H9 (cell line): ENCODE results near the gene FPGS. TPM values are rescaled to one million over a fixed set of nuclear protein-coding genes. Genes with fewer than 3 reads are reported as not detected.

Experiments used
- DNase-seq: peaks from one replicate; pipeline ENCODE4 v3.0.0-alpha.2; 2017
- H2AFZ ChIP-seq: one replicate; pipeline ENCODE4 v1.6.1; 2013; ENCODE audit warnings: mild to moderate bottlenecking, low read length, control low read depth, moderate library complexity
- H2AK5ac ChIP-seq: 2 replicates; pipeline ENCODE4 v1.6.1; 2013; ENCODE audit warnings: low read length, control low read depth, mixed read lengths; ENCODE audit not compliant: insufficient read length
- H2BK120ac ChIP-seq: one replicate; pipeline ENCODE4 v1.6.1; 2013; ENCODE audit warnings: low read depth, mild to moderate bottlenecking, low read length, control low read depth, inconsistent platforms; ENCODE audit not compliant: poor library complexity, severe bottlenecking
- H2BK12ac ChIP-seq: 2 replicates; pipeline ENCODE4 v1.6.1; 2013; ENCODE audit warnings: low read length, control low read depth, mixed read lengths, low read depth; ENCODE audit not compliant: insufficient read length
- H2BK15ac ChIP-seq: 2 replicates; pipeline ENCODE4 v1.6.1; 2013; ENCODE audit warnings: low read depth, low read length, control low read depth
- H2BK20ac ChIP-seq: one replicate; pipeline ENCODE4 v1.6.1; 2013; ENCODE audit warnings: low read depth, mild to moderate bottlenecking, low read length, control low read depth, inconsistent platforms; ENCODE audit not compliant: poor library complexity, severe bottlenecking
- H2BK5ac ChIP-seq: 2 replicates; pipeline ENCODE4 v1.6.1; 2013; ENCODE audit warnings: low read length, control low read depth, mixed read lengths; ENCODE audit not compliant: insufficient read length
- H3K14ac ChIP-seq: 2 replicates; pipeline ENCODE4 v1.6.1; 2013; ENCODE audit warnings: low read length, control low read depth; ENCODE audit not compliant: insufficient read depth
- H3K18ac ChIP-seq: 2 replicates; pipeline ENCODE4 v1.6.1; 2013; ENCODE audit warnings: low read depth, mild to moderate bottlenecking, mixed read lengths, low read length, control low read depth; ENCODE audit not compliant: insufficient read length
- H3K23ac ChIP-seq: 2 replicates; pipeline ENCODE4 v1.6.1; 2013; ENCODE audit warnings: low read length, control low read depth, mixed read lengths, low read depth; ENCODE audit not compliant: insufficient read length
- H3K23me2 ChIP-seq: 2 replicates; pipeline ENCODE4 v1.6.1; 2013; ENCODE audit warnings: low read depth, mild to moderate bottlenecking, mixed read lengths, low read length, control low read depth; ENCODE audit not compliant: insufficient read length, poor library complexity, severe bottlenecking
- H3K27ac ChIP-seq: 2 replicates; pipeline ENCODE4 v1.5.1; 2013; ENCODE audit warnings: low read length, control low read depth, mixed read lengths, low read depth; ENCODE audit not compliant: insufficient read length
- H3K27me3 ChIP-seq: 2 replicates; pipeline ENCODE4 v1.6.1; 2013; ENCODE audit warnings: low read length, control low read depth, inconsistent platforms; ENCODE audit not compliant: insufficient read depth
- H3K4ac ChIP-seq: 2 replicates; pipeline ENCODE4 v1.6.1; 2013; ENCODE audit warnings: low read depth, mild to moderate bottlenecking, control low read depth, inconsistent platforms, low read length, moderate library complexity
- H3K4me1 ChIP-seq: 2 replicates; pipeline ENCODE4 v1.6.1; 2013; ENCODE audit warnings: low read length, control low read depth, inconsistent platforms; ENCODE audit not compliant: insufficient read depth
- H3K4me2 ChIP-seq: 2 replicates; pipeline ENCODE4 v1.6.1; 2013; ENCODE audit warnings: low read length, control low read depth, mixed read lengths; ENCODE audit not compliant: insufficient read length, insufficient read depth
- H3K56ac ChIP-seq: 2 replicates; pipeline ENCODE4 v1.6.1; 2013; ENCODE audit warnings: low read depth, mild to moderate bottlenecking, mixed read lengths, low read length, control low read depth; ENCODE audit not compliant: insufficient read length
- H3K79me1 ChIP-seq: 2 replicates; pipeline ENCODE4 v1.6.1; 2013; ENCODE audit warnings: low read depth, mild to moderate bottlenecking, moderate library complexity, low read length, control low read depth, inconsistent platforms; ENCODE audit not compliant: insufficient read depth, poor library complexity, severe bottlenecking
- H3K79me2 ChIP-seq: 2 replicates; pipeline ENCODE4 v1.6.1; 2013; ENCODE audit warnings: low read length, control low read depth, inconsistent platforms; ENCODE audit not compliant: insufficient read depth
- H3K9ac ChIP-seq: 2 replicates; pipeline ENCODE4 v1.6.1; 2013; ENCODE audit warnings: low read length, control low read depth, mixed read lengths; ENCODE audit not compliant: insufficient read length; ENCODE audit errors: extremely low read depth
- H3K9me3 ChIP-seq: one replicate; pipeline ENCODE4 v1.6.1; 2013; ENCODE audit warnings: low read depth, low read length, inconsistent platforms; ENCODE audit not compliant: control insufficient read depth
- H3T11ph ChIP-seq: one replicate; pipeline ENCODE4 v1.6.1; 2013; ENCODE audit warnings: mild to moderate bottlenecking, low read length, control low read depth, inconsistent platforms
- H4K20me1 ChIP-seq: one replicate; pipeline ENCODE4 v1.6.1; 2013; ENCODE audit not compliant: control insufficient read depth, insufficient read length, insufficient read depth
- H4K5ac ChIP-seq: 2 replicates; pipeline ENCODE4 v1.6.1; 2013; ENCODE audit warnings: low read depth, mild to moderate bottlenecking, mixed read lengths, low read length, control low read depth; ENCODE audit not compliant: insufficient read length
- H4K8ac ChIP-seq: replicated peaks from 2 replicates; pipeline ENCODE4 v1.6.1; 2013; ENCODE audit warnings: low read length, control low read depth, mixed read lengths, low read depth; ENCODE audit not compliant: insufficient read length
- H4K91ac ChIP-seq: 2 replicates; pipeline ENCODE4 v1.6.1; 2013; ENCODE audit warnings: low read depth, mild to moderate bottlenecking, moderate library complexity, mixed read lengths, low read length, control low read depth; ENCODE audit not compliant: insufficient read length
- H3K27ac Mint-ChIP-seq, 3 experiments: 2 replicates in 2 of 3; 3 replicates in 1 of 3; pipeline ENCODE4 v1.8.0; 2020 to 2021; ENCODE audit warnings: mixed read lengths in 3 of 3, mild to moderate bottlenecking in 1 of 3, moderate library complexity in 1 of 3
- H3K27me3 Mint-ChIP-seq: 2 replicates; pipeline ENCODE4 v1.8.0; 2021; ENCODE audit warnings: low read depth, mild to moderate bottlenecking, moderate library complexity, mixed read lengths
- H3K36me3 Mint-ChIP-seq, 3 experiments: 2 replicates in 2 of 3; 3 replicates in 1 of 3; pipeline ENCODE4 v1.8.0; 2020 to 2021; ENCODE audit warnings: low read depth in 3 of 3, mixed read lengths in 3 of 3; ENCODE audit not compliant: insufficient read depth in 1 of 3
- H3K4me1 Mint-ChIP-seq, 2 experiments: 2 replicates each; pipeline ENCODE4 v1.8.0; 2020; ENCODE audit warnings: mixed read lengths in 2 of 2
- H3K4me3 Mint-ChIP-seq, 2 experiments: 2 replicates in 1 of 2; 3 replicates in 1 of 2; pipeline ENCODE4 v1.8.0; 2020 to 2021; ENCODE audit warnings: mild to moderate bottlenecking in 2 of 2, mixed read lengths in 2 of 2, moderate library complexity in 1 of 2
- H3K9me3 Mint-ChIP-seq, 2 experiments: 2 replicates in 1 of 2; 3 replicates in 1 of 2; pipeline ENCODE4 v1.8.0; 2020; ENCODE audit warnings: mild to moderate bottlenecking in 2 of 2, mixed read lengths in 2 of 2, moderate library complexity in 1 of 2
- WGBS: extraction: QIAGEN DNeasy Blood & Tissue Kit; methylation state at CpG from one replicate; pipeline ENCODE4 v1.1.7; 2013; ENCODE audit warnings: missing lambda C conversion rate, low lambda C conversion rate, mixed read lengths; ENCODE audit not compliant: insufficient read length; ENCODE audit errors: extremely low coverage; 5-methylcytosine and 5-hydroxymethylcytosine counted together
- total RNA-seq: library from RNA; stranded (reverse); gene quantifications from 2 replicates; pipeline ENCODE4 v1.2.1, GENCODE V29; 2021
- TF ChIP-seq, protein P1 (sequence below): fragments of 200-600 bp; sonication (generic); conservative IDR thresholded peaks from 3 replicates; pipeline ENCODE4 v1.8.0; 2021; ENCODE audit warnings: antibody characterized with exemption, mild to moderate bottlenecking

FPGS gene
- total RNA-seq, 1 experiment from 2014 or later = 68.4 TPM

DNA sequence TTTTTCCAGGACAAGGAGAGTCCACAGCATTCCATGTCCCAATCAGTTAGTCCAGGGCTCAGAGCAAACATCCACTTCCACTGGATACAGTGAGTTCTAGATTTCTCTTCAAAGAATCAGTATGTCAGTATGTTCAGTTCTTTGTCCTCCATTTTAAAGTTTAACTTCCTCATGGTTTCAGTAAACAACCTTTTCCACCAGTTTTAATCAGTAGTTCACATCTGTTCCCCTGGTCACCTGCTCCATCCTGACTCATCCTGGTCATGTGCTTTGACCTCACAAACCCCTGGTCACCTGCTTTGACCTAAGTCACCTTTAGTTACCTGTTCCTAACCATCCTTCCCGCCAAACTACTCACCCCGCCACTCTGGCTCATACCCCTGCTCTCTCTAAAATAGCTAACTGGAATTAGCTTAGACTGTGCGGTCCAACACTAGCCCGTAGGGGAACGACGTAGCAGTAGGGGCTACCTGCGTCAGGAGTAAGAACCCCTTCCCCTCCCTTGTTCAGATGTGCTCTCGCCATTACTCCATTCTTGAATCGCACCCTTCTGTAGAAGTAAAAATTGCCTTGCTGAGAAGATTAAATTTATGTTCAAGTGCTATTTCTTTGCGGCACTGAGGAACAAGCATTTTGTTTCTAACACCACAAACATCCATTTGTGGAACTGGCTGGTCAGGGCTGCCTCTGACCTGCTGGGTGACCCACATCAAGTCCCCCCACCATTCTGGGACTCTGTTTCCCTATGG is 46.2 kb downstream of the FPGS start:
- Histone ChIP-seq H3K27ac (no peak overlapping the region), H2BK15ac (no peak overlapping the region), H2BK120ac (no peak overlapping the region), H4K91ac (no peak overlapping the region), H3K27me3 (no peaks in the 10 kb centered on the region), H2BK12ac (no peak overlapping the region), H3K23ac (no peak overlapping the region), H3K14ac (no peak overlapping the region), H3K18ac (no peak overlapping the region), H3K79me1 (no peaks in the 10 kb centered on the region), H3K4me2 (no peak overlapping the region), H4K8ac (no peak overlapping the region), H2AFZ (no peak overlapping the region), H3K9me3 (no peaks in the 10 kb centered on the region), H2BK5ac (no peak overlapping the region), H3K4me1 (no peaks in the 10 kb centered on the region), H3K9ac (no peak overlapping the region), H2BK20ac (no peak overlapping the region), H2AK5ac (no peak overlapping the region), H3K56ac (no peak overlapping the region), H3K23me2 (no peaks in the 10 kb centered on the region), H4K20me1 (no peaks in the 10 kb centered on the region), H3K4ac (no peak overlapping the region), H3T11ph (no peak overlapping the region), H4K5ac (no peak overlapping the region), H3K79me2 (no peaks in the 10 kb centered on the region)
- H3K9me3 Mint-ChIP-seq = peaks cover 5 to 12% of the 10 kb centered on the region in 2 experiments; a peak in 3 of 5 replicates
- H3K36me3 Mint-ChIP-seq = peaks cover 0 to 8% (median 4%) of the 10 kb centered on the region in 3 experiments; a peak in 3 of 7 replicates
- H3K4me3 Mint-ChIP-seq = no peak overlapping the region
- H3K4me1 Mint-ChIP-seq = peaks cover 4 to 8% of the 10 kb centered on the region in 2 experiments; a peak in 3 of 4 replicates
- TF ChIP-seq, protein P1, sequence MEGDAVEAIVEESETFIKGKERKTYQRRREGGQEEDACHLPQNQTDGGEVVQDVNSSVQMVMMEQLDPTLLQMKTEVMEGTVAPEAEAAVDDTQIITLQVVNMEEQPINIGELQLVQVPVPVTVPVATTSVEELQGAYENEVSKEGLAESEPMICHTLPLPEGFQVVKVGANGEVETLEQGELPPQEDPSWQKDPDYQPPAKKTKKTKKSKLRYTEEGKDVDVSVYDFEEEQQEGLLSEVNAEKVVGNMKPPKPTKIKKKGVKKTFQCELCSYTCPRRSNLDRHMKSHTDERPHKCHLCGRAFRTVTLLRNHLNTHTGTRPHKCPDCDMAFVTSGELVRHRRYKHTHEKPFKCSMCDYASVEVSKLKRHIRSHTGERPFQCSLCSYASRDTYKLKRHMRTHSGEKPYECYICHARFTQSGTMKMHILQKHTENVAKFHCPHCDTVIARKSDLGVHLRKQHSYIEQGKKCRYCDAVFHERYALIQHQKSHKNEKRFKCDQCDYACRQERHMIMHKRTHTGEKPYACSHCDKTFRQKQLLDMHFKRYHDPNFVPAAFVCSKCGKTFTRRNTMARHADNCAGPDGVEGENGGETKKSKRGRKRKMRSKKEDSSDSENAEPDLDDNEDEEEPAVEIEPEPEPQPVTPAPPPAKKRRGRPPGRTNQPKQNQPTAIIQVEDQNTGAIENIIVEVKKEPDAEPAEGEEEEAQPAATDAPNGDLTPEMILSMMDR = no peak
- no CpG with 5 or more reads among the region's 10 CpGs for WGBS
- no peak overlapping the region; a peak in 2 of 7 replicates for H3K27ac Mint-ChIP-seq
- DNase-seq = no peak
- peaks cover 2% of the 10 kb centered on the region for H3K27me3 Mint-ChIP-seq
